Endothelial cell of umbilical vein (primary cell): ENCODE results near the gene TTLL4.

Source experiments
- CTCF ChIP-seq, 2 donors: IDR thresholded peaks; 1 replicate in 1 of 2; 2 replicates in 1 of 2; pipeline ENCODE4 v1.5.1; 2011; ENCODE audit warnings: low read length in 2 of 2, mild to moderate bottlenecking in 2 of 2, moderate library complexity in 2 of 2, control low read depth in 1 of 2, inconsistent platforms in 1 of 2, low read depth in 1 of 2; ENCODE audit not compliant: insufficient read depth in 1 of 2; ENCODE audit errors: extremely low read depth in 1 of 2
- EZH2 ChIP-seq: IDR thresholded peaks from 2 replicates; pipeline ENCODE4 v1.6.1; 2012; ENCODE audit warnings: borderline replicate concordance, low read depth, mild to moderate bottlenecking, moderate library complexity, low read length, inconsistent platforms; ENCODE audit not compliant: severe bottlenecking
- FOS ChIP-seq: IDR thresholded peaks from 2 replicates; pipeline ENCODE4 v1.6.1; 2011; ENCODE audit warnings: mild to moderate bottlenecking, low read length, moderate library complexity, borderline replicate concordance; ENCODE audit not compliant: insufficient read depth
- JUN ChIP-seq: IDR thresholded peaks from 2 replicates; pipeline ENCODE4 v1.6.1; 2011; ENCODE audit warnings: borderline replicate concordance, low read depth; ENCODE audit not compliant: insufficient read length, insufficient read depth
- MAX ChIP-seq: IDR thresholded peaks from 2 replicates; pipeline ENCODE4 v1.6.1; 2011; ENCODE audit not compliant: insufficient read depth, insufficient read length
- MYC ChIP-seq: IDR thresholded peaks from one replicate; pipeline ENCODE4 v1.6.1; 2011; ENCODE audit warnings: mild to moderate bottlenecking, low read depth, low read length
- POLR2A ChIP-seq: IDR thresholded peaks from 2 replicates; pipeline ENCODE4 v1.6.1; 2012; ENCODE audit warnings: low read depth, mild to moderate bottlenecking, control low read depth, low read length
- POLR2AphosphoS5 ChIP-seq: IDR thresholded peaks from 2 replicates; pipeline ENCODE4 v1.6.1; 2012; ENCODE audit warnings: low read depth, mild to moderate bottlenecking, control low read depth, low read length, moderate library complexity; ENCODE audit not compliant: insufficient read depth

GRCh38 chr2:218748741-218749441 lies 38.3 kb downstream of the TTLL4 start:
- TF ChIP-seq CTCF (IDR thresholded peaks at IDR 0.05; ENCODE audit: extremely low read depth in 1 of 2, insufficient read depth in 1 of 2, low read depth in 1 of 2, low read length in 2 of 2): no peak
- TF ChIP-seq POLR2A: no peak
- no peak for TF ChIP-seq EZH2
- no peak for TF ChIP-seq POLR2AphosphoS5
- no peak for TF ChIP-seq MAX
- TF ChIP-seq JUN: no peak
- TF ChIP-seq MYC: no peak
- TF ChIP-seq FOS: no peak
